ENCODE results near the gene PYCR2. TPM values are rescaled to one million over a fixed set of nuclear protein-coding genes. Genes with fewer than 3 reads are reported as not detected.
"Not testable (repeated sequence)": the region's sequence is repeated elsewhere in the genome, so short reads cannot be mapped to it uniquely, and the experiment has no call there.

PYCR2 gene
- polyA plus RNA-seq, 4 donors: 31.9 to 68.0 (median 36.7) TPM

DNA sequence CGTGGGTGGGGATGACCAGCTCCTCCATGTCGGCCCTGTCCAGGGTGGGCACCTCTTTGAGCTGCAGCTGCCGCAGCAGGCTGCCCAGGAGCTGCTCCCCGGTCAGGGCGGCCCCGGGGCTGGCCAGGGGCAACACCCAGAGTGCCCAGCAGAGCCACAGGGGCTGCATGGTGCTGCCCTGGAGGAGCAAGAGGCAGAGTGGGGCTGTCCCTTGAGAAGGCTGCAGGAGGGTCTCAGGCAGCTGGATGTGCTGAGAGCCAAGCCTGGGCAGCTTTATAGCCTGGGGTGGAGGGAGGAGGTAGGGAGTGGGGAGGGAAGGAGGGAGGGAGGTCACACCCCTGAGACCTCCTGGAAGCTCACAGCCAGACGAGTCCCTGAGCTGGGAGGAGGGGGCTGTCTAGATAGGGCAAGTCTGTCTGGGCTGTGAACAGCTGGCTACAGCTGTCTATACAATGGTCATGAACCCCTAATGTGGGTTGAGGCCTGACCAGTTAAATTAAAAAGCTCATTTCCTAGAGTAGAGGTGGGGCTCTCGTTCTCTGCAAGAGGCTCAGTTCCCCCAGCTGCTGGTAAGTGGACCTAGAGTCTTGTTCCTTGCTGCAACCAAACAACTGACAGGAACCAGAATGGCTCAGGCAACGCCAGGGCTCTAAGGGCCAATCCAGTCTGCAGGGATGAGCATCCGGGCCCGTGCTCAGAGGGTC, 35.0 kb downstream of the PYCR2 start, which contains the start of gene LEFTY1:
LEFTY1 (minus strand) TSS at position 249 of the 704 bp plus-strand sequence; CDS start at position 169, 80 bp downstream.
- Histone ChIP-seq H3K36me3 (ENCODE audit: control insufficient read depth in 3 of 3, insufficient read depth in 2 of 3, low read depth in 1 of 3, low read length in 3 of 3) (peaks cover 0 to 2% (median 0%) of the 10 kb centered on the region in 3 donors), H3K9me3 (ENCODE audit: control insufficient read depth in 2 of 2, insufficient read depth in 1 of 2, low read depth in 1 of 2, low read length in 1 of 2) (no peaks in the 10 kb centered on the region), H3K27ac (ENCODE audit: low read depth in 1 of 3, low read length in 2 of 3) (peak within 1 kb of the TSS in 1 of 3 donors; percentile 37), H3K27me3 (ENCODE audit: control insufficient read depth in 3 of 3, insufficient read depth in 3 of 3, low read length in 3 of 3) (no peaks in the 10 kb centered on the region), H3K4me3 (ENCODE audit: low read depth in 1 of 3, low read length in 3 of 3) (no peak within 1 kb of the TSS), H3K4me1 (ENCODE audit: control insufficient read depth in 3 of 3, insufficient read depth in 2 of 3, low read depth in 1 of 3, low read length in 2 of 3) (peaks cover 0 to 29% (median 5%) of the 10 kb centered on the region in 3 donors)
- WGBS, 3 donors: 66 to 75% (median 72%) methylated on average over 11 of the region's 11 CpGs
- FAIRE-seq (no peak), DNase-seq (peak in 1 of 2 donors; percentile 52)

DNA sequence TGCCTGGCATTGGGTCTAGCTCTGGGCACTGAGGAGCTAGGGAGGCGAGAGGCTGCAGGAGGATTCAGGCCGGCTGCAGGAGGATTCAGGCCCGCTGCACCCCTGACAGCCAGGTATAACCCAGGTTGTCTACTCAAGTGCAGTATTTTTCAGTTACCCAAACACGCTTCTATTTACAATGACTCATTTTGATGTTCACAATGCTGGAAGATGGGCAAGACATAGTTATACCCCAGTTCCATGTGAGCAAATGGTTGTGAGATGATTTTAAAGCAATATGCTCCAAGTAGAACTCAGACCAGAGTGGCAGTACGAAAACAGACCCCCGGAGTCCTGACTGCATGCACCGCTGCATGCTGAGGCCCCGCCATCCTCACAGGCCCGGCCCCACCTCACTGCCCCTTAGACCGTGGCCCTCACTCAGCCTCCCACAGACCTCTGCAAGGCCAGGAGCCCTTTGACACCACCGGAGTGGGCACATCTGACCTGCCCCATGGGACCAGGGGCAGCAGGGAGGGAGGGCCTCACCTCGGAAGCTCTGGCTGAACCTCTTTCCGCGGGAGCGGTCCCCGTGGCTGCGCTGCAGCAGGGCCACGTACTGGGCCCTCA, 35.7 kb downstream of the PYCR2 start:
- WGBS, 3 donors: 83 to 86% (median 84%) methylated on average over 17 to 18 of the region's 18 CpGs
- no peak overlapping the region for H3K27ac ChIP-seq (ENCODE audit: low read depth in 1 of 3, low read length in 2 of 3)
- DNase-seq: no peak
- FAIRE-seq: no peak
- H3K27me3 ChIP-seq (ENCODE audit: control insufficient read depth in 3 of 3, insufficient read depth in 3 of 3, low read length in 3 of 3): no peaks in the 10 kb centered on the region
- H3K36me3 ChIP-seq (ENCODE audit: control insufficient read depth in 3 of 3, insufficient read depth in 2 of 3, low read depth in 1 of 3, low read length in 3 of 3): peaks cover 0 to 2% (median 0%) of the 10 kb centered on the region in 3 donors
- H3K4me3 ChIP-seq (ENCODE audit: low read depth in 1 of 3, low read length in 3 of 3): no peak overlapping the region
- peaks cover 0 to 34% (median 5%) of the 10 kb centered on the region in 3 donors for H3K4me1 ChIP-seq (ENCODE audit: control insufficient read depth in 3 of 3, insufficient read depth in 2 of 3, low read depth in 1 of 3, low read length in 2 of 3)
- H3K9me3 ChIP-seq (ENCODE audit: control insufficient read depth in 2 of 2, insufficient read depth in 1 of 2, low read depth in 1 of 2, low read length in 1 of 2): no peaks in the 10 kb centered on the region

DNA sequence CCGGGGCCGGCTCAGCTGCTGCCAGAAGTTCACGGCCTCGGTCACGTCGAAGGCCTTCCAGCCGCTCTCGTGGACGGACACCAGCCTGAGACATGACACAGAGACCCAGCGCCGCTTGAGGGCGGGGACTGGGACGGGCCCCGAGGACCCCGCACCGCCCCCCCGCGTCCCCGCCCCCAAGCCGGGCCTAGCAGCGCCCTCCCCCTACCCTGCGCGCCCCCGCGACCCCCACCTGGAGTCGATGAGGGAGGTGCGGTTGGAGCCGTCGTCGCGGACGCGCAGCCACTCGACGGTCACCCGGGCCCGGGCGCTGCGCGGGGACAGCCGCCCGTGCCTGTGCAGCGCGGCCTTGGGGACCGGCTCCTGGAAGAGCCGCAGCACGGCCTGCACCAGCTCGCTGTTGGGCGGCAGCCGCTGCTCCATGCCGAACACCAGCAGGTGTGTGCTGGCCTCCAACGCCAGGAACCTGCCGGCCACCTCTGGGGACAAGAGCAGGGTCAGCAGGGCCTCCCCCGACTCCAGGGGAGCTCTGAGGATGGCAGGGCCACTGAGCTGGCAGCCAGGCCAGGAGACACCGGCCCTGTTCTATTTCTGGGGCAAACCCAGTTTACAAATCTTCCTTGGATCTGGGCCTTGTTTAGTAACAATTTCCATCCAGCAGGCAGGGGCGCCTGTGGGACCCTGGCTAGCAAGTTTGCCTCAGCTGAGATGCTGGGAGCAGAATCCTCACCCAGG, 36.3 kb downstream of the PYCR2 start:
- not testable (repeated sequence) for H3K27me3 ChIP-seq (ENCODE audit: control insufficient read depth in 3 of 3, insufficient read depth in 3 of 3, low read length in 3 of 3); H3K4me3 ChIP-seq (ENCODE audit: low read depth in 1 of 3, low read length in 3 of 3); H3K9me3 ChIP-seq (ENCODE audit: control insufficient read depth in 2 of 2, insufficient read depth in 1 of 2, low read depth in 1 of 2, low read length in 1 of 2); H3K27ac ChIP-seq (ENCODE audit: low read depth in 1 of 3, low read length in 2 of 3); DNase-seq; FAIRE-seq; H3K36me3 ChIP-seq (ENCODE audit: control insufficient read depth in 3 of 3, insufficient read depth in 2 of 3, low read depth in 1 of 3, low read length in 3 of 3)
- peaks cover 0 to 34% (median 5%) of the 10 kb centered on the region in 3 donors for H3K4me1 ChIP-seq (ENCODE audit: control insufficient read depth in 3 of 3, insufficient read depth in 2 of 3, low read depth in 1 of 3, low read length in 2 of 3)
- WGBS, 3 donors: 51 to 85% (median 79%) methylated on average over 2 to 53 of the region's 56 CpGs

DNA sequence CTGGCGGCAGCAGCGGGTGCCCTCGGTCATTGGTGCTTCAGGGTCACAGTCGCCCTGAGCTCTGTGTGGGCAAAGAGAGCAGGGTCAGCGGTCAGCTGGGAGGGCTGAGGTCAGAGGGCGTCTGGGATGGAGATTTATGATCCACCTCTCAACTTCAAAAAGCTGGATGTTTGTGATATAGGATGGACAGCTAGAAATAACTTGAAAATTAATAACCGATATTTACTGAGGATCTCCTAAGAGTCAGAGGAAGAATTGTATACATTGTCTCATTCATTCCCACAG, 37.1 kb downstream of the PYCR2 start:
- H3K9me3 ChIP-seq (ENCODE audit: control insufficient read depth in 2 of 2, insufficient read depth in 1 of 2, low read depth in 1 of 2, low read length in 1 of 2): no peaks in the 10 kb centered on the region
- H3K27ac ChIP-seq (ENCODE audit: low read depth in 1 of 3, low read length in 2 of 3): no peak overlapping the region
- H3K27me3 ChIP-seq (ENCODE audit: control insufficient read depth in 3 of 3, insufficient read depth in 3 of 3, low read length in 3 of 3): no peaks in the 10 kb centered on the region
- 92% methylated on average over 7 of the region's 7 CpGs for WGBS, 3 donors
- DNase-seq: no peak
- peaks cover 0 to 2% (median 0%) of the 10 kb centered on the region in 3 donors for H3K36me3 ChIP-seq (ENCODE audit: control insufficient read depth in 3 of 3, insufficient read depth in 2 of 3, low read depth in 1 of 3, low read length in 3 of 3)
- peaks cover 0 to 34% (median 5%) of the 10 kb centered on the region in 3 donors for H3K4me1 ChIP-seq (ENCODE audit: control insufficient read depth in 3 of 3, insufficient read depth in 2 of 3, low read depth in 1 of 3, low read length in 2 of 3)
- no peak overlapping the region for H3K4me3 ChIP-seq (ENCODE audit: low read depth in 1 of 3, low read length in 3 of 3)
- FAIRE-seq: no peak

DNA sequence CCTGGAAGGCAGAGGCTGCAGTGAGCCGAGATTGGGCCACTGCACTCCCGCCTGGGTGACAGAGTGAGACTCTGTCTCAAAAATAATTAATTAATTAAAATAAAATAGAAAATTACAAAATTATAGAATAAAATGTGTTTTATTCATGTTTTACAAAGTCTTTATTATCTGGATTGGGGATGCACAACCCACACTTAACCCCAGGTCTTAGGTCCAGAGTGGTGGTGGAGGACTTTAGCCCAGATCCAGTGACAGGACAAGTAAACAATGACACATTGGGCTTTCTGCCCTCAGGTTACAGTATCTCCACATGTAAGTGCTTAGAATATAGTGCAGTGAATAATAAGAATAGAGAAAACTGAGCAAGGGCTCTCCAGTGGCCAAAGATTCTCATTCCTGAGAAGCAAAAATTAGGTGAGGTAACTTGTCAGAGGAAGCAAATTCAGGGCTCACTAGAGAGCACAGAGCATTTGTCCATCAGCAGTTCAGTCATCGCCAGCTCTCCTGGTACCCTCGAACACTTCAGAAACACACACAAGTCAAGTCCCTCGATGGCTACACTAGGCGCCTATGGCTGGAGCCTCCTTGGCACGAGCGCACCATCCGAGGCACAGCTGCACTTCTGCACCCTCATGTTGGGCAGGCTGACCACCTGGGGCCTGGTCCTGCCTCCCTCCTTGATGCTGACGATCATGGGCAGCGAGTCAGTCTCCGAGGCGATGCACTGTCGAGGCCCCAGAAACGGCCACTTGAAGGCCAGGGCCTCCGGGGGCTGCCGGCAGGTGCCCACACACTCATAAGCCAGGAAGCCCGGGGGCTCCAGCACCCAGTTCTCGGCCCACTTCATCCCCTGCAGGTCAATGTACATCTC, 37.7 kb downstream of the PYCR2 start:
- FAIRE-seq (no peak), DNase-seq (peak; percentile 54 to 75)
- Histone ChIP-seq H3K4me3 (ENCODE audit: low read depth in 1 of 3, low read length in 3 of 3) (no peak overlapping the region), H3K27ac (ENCODE audit: low read depth in 1 of 3, low read length in 2 of 3) (no peak overlapping the region), H3K36me3 (ENCODE audit: control insufficient read depth in 3 of 3, insufficient read depth in 2 of 3, low read depth in 1 of 3, low read length in 3 of 3) (peaks cover 0 to 2% (median 0%) of the 10 kb centered on the region in 3 donors), H3K4me1 (ENCODE audit: control insufficient read depth in 3 of 3, insufficient read depth in 2 of 3, low read depth in 1 of 3, low read length in 2 of 3) (peaks cover 0 to 35% (median 5%) of the 10 kb centered on the region in 3 donors), H3K9me3 (ENCODE audit: control insufficient read depth in 2 of 2, insufficient read depth in 1 of 2, low read depth in 1 of 2, low read length in 1 of 2) (no peaks in the 10 kb centered on the region), H3K27me3 (ENCODE audit: control insufficient read depth in 3 of 3, insufficient read depth in 3 of 3, low read length in 3 of 3) (no peaks in the 10 kb centered on the region)
- WGBS, 3 donors: 90 to 94% (median 94%) methylated on average over 19 of the region's 19 CpGs

DNA sequence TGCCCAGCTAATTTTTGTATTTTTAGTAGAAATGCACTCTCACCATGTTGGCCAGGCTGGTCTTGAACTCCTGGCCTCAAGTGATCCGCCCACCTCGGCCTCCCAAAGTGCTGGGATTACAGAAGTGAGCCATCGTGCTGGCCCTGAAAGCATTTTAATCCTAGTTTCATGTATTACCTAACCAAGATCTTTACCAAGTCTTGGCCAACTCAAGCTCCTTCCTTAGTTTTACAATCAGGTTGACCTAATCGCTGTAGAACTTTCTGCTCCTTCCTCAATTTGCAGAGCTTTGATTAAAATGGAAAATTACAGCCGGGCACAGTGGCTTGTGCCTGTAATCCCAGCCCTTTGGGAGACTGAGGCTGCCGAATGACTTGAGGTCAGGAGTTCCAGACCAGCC, 38.7 kb downstream of the PYCR2 start:
- H3K9me3 ChIP-seq (ENCODE audit: control insufficient read depth in 2 of 2, insufficient read depth in 1 of 2, low read depth in 1 of 2, low read length in 1 of 2): no peaks in the 10 kb centered on the region
- peaks cover 3 to 37% (median 6%) of the 10 kb centered on the region in 3 donors for H3K4me1 ChIP-seq (ENCODE audit: control insufficient read depth in 3 of 3, insufficient read depth in 2 of 3, low read depth in 1 of 3, low read length in 2 of 3)
- no peak for FAIRE-seq
- WGBS, 3 donors: 91 to 95% (median 93%) methylated on average over 6 of the region's 6 CpGs
- DNase-seq: no peak
- no peak overlapping the region for H3K27ac ChIP-seq (ENCODE audit: low read depth in 1 of 3, low read length in 2 of 3)
- H3K4me3 ChIP-seq (ENCODE audit: low read depth in 1 of 3, low read length in 3 of 3): no peak overlapping the region
- H3K27me3 ChIP-seq (ENCODE audit: control insufficient read depth in 3 of 3, insufficient read depth in 3 of 3, low read length in 3 of 3): no peaks in the 10 kb centered on the region
- H3K36me3 ChIP-seq (ENCODE audit: control insufficient read depth in 3 of 3, insufficient read depth in 2 of 3, low read depth in 1 of 3, low read length in 3 of 3): peaks cover 0 to 2% (median 0%) of the 10 kb centered on the region in 3 donors

DNA sequence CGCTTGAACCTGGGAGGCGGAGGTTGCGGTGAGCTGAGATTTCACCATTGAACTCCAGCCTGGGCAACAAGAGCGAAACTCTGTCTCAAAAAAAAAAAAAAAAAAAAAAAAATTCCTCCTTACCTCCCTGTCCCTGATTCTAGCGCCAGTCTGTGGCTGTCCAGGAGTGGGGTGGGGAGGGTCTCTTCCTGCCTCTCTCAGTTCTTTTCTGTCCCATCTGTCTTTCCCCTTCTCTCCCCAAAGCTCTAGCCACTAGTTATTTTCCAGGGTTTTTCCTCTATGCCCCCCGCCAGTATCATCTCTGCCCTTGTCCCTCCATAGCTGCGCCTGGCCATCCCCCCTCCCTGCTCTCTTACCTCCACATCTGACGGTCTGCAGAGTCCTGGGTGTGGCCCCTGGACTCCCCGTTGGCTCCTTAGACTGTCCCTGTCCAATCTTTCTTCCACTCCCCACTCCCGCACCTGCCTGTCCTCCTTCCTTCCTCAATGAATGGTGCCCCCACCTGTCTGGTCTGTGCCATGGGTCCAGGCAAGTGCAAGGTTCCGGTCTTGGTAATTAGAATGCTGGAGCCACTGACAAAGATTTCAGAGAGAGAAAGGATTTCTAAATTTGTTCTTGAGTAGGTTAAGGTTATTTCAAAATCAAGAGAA, 40.3 kb downstream of the PYCR2 start:
- FAIRE-seq (no peak), DNase-seq (peak; percentile 21 to 60)
- peaks cover 0 to 18% (median 0%) of the 10 kb centered on the region in 3 donors for H3K36me3 ChIP-seq (ENCODE audit: control insufficient read depth in 3 of 3, insufficient read depth in 2 of 3, low read depth in 1 of 3, low read length in 3 of 3)
- H3K4me1 ChIP-seq (ENCODE audit: control insufficient read depth in 3 of 3, insufficient read depth in 2 of 3, low read depth in 1 of 3, low read length in 2 of 3): peaks cover 3 to 37% (median 14%) of the 10 kb centered on the region in 3 donors
- no peaks in the 10 kb centered on the region for H3K9me3 ChIP-seq (ENCODE audit: control insufficient read depth in 2 of 2, insufficient read depth in 1 of 2, low read depth in 1 of 2, low read length in 1 of 2)
- peak overlapping the region in 1 of 3 donors; percentile 7 for H3K27ac ChIP-seq (ENCODE audit: low read depth in 1 of 3, low read length in 2 of 3)
- H3K4me3 ChIP-seq (ENCODE audit: low read depth in 1 of 3, low read length in 3 of 3): peak overlapping the region in 1 of 3 donors; percentile 98
- WGBS, 3 donors: 38 to 75% (median 57%) methylated on average over 9 to 10 of the region's 11 CpGs
- no peaks in the 10 kb centered on the region for H3K27me3 ChIP-seq (ENCODE audit: control insufficient read depth in 3 of 3, insufficient read depth in 3 of 3, low read length in 3 of 3)
